Fibroblast of villous mesenchyme (primary cell): ENCODE data around the gene IL4. TPM values are rescaled to one million over a fixed set of nuclear protein-coding genes. Genes with fewer than 3 reads are reported as not detected.
A peak's percentile ranks its signal among the peaks of the same experiment; 100 is the strongest.

Experiments used
- DNase-seq: peaks from one replicate; pipeline ENCODE4 v3.0.0-alpha.2; 2010; ENCODE audit warnings: low read depth
- H3K4me3 ChIP-seq: 2 replicates; pipeline ENCODE4 v1.5.1; 2011; ENCODE audit warnings: low read depth, mild to moderate bottlenecking, low read length
- total RNA-seq: library from RNA; depleted of rRNA; stranded (reverse); fragments of >200 nt; gene quantifications from 2 replicates; pipeline ENCODE4 v1.2.3, GENCODE V29; 2012
- TF ChIP-seq, protein P1 (sequence below): IDR thresholded peaks from 2 replicates; pipeline ENCODE4 v1.5.1; 2012; ENCODE audit warnings: low read depth, mild to moderate bottlenecking, low read length; ENCODE audit not compliant: insufficient read depth

IL4 gene
- total RNA-seq, 1 donor: not detected

GRCh38 chr5:132658381-132659302, 15.1 kb upstream of the IL4 start:
- H3K4me3 ChIP-seq: no peak overlapping the region
- no peak for DNase-seq

DNA sequence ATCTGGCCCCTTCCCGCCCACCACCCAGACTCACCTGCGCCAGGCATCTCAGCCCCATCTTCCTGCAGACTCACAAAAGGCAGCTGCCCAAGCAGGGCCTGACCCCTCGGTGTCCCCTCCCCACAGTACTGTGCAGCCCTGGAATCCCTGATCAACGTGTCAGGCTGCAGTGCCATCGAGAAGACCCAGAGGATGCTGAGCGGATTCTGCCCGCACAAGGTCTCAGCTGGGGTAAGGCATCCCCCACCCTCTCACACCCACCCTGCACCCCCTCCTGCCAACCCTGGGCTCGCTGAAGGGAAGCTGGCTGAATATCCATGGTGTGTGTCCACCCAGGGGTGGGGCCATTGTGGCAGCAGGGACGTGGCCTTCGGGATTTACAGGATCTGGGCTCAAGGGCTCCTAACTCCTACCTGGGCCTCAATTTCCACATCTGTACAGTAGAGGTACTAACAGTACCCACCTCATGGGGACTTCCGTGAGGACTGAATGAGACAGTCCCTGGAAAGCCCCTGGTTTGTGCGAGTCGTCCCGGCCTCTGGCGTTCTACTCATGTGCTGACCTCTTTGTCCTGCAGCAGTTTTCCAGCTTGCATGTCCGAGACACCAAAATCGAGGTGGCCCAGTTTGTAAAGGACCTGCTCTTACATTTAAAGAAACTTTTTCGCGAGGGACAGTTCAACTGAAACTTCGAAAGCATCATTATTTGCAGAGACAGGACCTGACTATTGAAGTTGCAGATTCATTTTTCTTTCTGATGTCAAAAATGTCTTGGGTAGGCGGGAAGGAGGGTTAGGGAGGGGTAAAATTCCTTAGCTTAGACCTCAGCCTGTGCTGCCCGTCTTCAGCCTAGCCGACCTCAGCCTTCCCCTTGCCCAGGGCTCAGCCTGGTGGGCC, 13.9 kb upstream of the IL4 start:
- TF ChIP-seq, protein P1, sequence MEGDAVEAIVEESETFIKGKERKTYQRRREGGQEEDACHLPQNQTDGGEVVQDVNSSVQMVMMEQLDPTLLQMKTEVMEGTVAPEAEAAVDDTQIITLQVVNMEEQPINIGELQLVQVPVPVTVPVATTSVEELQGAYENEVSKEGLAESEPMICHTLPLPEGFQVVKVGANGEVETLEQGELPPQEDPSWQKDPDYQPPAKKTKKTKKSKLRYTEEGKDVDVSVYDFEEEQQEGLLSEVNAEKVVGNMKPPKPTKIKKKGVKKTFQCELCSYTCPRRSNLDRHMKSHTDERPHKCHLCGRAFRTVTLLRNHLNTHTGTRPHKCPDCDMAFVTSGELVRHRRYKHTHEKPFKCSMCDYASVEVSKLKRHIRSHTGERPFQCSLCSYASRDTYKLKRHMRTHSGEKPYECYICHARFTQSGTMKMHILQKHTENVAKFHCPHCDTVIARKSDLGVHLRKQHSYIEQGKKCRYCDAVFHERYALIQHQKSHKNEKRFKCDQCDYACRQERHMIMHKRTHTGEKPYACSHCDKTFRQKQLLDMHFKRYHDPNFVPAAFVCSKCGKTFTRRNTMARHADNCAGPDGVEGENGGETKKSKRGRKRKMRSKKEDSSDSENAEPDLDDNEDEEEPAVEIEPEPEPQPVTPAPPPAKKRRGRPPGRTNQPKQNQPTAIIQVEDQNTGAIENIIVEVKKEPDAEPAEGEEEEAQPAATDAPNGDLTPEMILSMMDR: no peak
- DNase-seq: no peak
- H3K4me3 ChIP-seq: no peak overlapping the region

More at GRCh38 chr5:132658381-132659302, 15.1 kb upstream of the IL4 start:
- TF ChIP-seq, protein P1: no peak

DNA sequence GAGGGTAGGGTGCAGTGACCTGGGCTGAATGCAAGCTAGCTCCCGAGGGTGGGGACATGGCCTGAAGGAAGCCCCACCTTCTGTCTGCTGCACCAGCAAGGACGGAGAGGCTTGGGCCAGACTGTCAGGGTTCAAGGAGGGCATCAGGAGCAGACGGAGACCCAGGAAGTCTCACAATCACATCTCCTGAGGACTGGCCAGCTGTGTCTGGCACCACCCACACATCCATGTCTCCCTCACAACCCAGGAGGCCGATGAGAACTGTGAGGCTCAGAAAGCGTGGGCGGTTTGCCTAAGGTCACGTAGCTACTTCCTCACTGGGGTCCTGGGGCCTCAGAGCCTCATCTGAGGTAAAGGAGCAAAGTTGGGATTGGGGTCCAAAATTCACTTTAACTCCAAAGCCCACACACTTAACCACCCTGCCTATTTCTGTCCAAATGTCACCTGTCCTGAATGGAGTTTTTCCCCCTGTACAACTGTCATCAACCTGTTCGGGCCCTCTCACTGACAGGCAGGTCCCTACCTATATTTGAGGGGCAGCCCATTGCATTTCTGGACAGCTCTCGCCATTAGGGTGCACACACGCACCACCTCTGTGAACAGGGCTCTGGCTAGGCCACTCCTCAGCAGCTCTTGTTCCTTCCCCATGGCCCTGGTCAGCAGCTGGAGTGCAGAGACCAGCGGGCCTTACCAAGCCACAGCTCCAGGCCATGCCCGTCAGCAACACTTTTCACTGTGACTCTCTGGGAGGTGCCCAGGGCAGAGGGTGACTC, 12.4 kb upstream of the IL4 start:
- H3K4me3 ChIP-seq: no peak overlapping the region
- DNase-seq: no peak
- TF ChIP-seq, protein P1: no peak

DNA sequence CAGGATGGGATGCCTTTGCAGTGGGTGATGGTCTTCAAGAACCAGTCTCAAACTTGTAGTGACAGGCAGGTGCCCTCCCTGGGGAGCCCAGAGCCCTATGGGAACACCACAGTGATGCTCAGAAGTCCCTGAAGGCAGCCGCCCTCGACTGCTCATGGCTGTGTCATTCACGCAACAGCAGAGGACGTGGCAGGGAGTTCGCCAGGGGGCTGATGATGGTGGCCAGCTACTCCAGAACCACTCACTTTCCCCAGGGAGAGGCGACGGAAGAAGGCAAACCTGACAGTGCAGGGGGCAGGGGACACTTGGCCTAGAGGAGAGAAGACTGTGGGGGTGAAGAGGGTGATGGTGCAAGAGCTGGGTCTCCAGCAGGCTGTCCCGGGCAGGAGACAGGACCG, 11.8 kb upstream of the IL4 start:
- no peak for DNase-seq
- H3K4me3 ChIP-seq: no peak overlapping the region
- TF ChIP-seq, protein P1: no peak

DNA sequence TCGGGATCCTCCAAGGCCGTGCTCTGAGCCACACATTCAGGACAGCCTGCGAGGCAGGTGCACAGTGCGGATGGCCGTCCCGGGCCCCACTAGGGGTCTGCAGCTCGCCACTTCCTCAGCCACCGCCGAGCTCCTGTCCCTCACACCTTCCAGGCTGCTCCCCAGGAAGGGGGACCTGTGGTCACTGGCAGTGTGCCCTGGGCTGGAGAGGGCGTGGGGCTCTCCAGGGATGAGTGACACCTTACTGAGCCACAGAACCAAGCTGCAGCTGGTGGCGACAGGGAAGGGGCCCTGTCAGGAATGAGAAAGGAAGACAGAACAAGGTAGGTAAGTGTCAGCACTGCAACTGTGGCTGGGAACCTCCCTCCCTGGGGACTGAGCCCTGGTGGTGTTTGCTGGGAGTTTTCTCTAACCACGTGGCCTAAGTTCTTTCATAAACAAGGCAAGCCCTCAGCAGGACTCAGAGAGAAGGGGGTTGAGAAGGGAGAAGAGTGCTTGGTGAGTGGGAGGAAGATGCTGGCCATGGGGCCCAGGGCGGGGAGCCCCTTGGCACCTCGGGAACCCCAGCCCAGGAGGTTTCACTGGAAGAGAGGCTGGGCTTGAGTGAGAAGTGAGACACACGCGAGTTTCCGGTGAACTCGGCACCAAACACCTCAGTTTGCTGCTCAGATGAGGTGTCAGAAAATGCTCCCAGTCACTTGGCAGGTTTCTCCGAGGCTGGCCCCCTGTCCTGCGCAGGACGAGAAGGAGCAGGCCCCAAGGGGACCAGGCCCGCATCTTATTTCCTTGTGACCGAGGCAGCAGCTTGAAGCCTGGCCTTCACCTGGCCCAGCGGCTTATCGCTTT, 10.6 kb upstream of the IL4 start:
- DNase-seq: peak; percentile 31
- TF ChIP-seq, protein P1: peak; percentile 12
- no peak overlapping the region for H3K4me3 ChIP-seq
